ENCODE data around the gene MBD2. TPM values are rescaled to one million over a fixed set of nuclear protein-coding genes. Genes with fewer than 3 reads are reported as not detected.

The MBD2 gene
- total and polyA plus RNA-seq, 2 experiments from 2014 or later: 14.4 to 56.8 TPM

DNA sequence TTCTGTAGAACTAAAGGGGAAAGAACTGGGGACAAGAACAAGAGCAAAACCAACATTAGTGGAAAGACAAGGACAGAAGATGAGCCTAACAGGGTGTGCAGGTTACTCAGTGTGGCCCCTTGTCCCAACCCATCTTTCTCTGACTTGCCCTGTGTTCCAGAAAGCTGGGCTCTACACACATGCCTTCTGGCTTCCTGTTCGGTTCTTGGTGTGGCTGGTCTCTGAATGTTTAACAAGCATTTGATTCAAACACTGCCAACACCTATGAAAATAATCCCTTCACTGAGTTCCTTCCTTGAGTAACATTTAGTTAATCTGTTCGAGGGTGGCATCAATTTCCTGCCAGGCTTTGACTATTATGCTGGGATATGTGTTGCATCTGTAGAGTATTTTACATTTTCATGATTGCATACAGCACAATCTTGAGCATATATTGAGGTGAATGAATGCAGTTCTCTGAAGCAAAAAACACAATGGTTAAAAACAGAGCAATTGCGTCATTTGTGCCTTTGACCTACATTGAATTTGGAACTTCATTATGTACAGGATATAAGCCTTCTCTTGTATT, 83.3 kb downstream of the MBD2 start:
- no peak for TF ChIP-seq EZH2 (IDR thresholded peaks at IDR 0.05; ENCODE audit: borderline replicate concordance)
- TF ChIP-seq EZH2phosphoT487 (IDR thresholded peaks at IDR 0.05; ENCODE audit: low read depth, severe bottlenecking, unreplicated experiment): no peak
- TF ChIP-seq, protein P1, sequence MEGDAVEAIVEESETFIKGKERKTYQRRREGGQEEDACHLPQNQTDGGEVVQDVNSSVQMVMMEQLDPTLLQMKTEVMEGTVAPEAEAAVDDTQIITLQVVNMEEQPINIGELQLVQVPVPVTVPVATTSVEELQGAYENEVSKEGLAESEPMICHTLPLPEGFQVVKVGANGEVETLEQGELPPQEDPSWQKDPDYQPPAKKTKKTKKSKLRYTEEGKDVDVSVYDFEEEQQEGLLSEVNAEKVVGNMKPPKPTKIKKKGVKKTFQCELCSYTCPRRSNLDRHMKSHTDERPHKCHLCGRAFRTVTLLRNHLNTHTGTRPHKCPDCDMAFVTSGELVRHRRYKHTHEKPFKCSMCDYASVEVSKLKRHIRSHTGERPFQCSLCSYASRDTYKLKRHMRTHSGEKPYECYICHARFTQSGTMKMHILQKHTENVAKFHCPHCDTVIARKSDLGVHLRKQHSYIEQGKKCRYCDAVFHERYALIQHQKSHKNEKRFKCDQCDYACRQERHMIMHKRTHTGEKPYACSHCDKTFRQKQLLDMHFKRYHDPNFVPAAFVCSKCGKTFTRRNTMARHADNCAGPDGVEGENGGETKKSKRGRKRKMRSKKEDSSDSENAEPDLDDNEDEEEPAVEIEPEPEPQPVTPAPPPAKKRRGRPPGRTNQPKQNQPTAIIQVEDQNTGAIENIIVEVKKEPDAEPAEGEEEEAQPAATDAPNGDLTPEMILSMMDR (IDR thresholded peaks at IDR 0.05; ENCODE audit: poor library complexity): no peak
- Histone ChIP-seq H3K9me3 (ENCODE audit: low read depth) (peaks cover 8% of the 10 kb centered on the region), H3K79me2 (no peaks in the 10 kb centered on the region), H3K27ac (no peak overlapping the region), H3K4me3 (no peak overlapping the region), H3K4me2 (no peak overlapping the region), H3K27me3 (no peaks in the 10 kb centered on the region), H3K9me2 (replicated peaks; ENCODE audit: insufficient read depth) (no peaks in the 10 kb centered on the region), H2AFZ (no peak overlapping the region), H3K4me1 (ENCODE audit: insufficient read depth) (no peaks in the 10 kb centered on the region), H3K36me3 (replicated peaks; ENCODE audit: insufficient read depth, low read depth) (peaks cover 4% of the 10 kb centered on the region), H4K20me1 (ENCODE audit: insufficient read depth, poor library complexity, severe bottlenecking) (no peaks in the 10 kb centered on the region)
- DNase-seq (ENCODE audit: low spot score): no peak
- 89% methylated on average over 3 of the region's 3 CpGs for WGBS (ENCODE audit: low lambda C conversion rate, missing lambda C conversion rate)

GRCh38 chr18:54140641-54141040, 83.8 kb downstream of the MBD2 start:
- Histone ChIP-seq H3K9me2 (replicated peaks; ENCODE audit: insufficient read depth) (no peaks in the 10 kb centered on the region), H3K4me2 (no peak overlapping the region), H3K36me3 (replicated peaks; ENCODE audit: insufficient read depth, low read depth) (peaks cover 4% of the 10 kb centered on the region), H3K4me1 (ENCODE audit: insufficient read depth) (no peaks in the 10 kb centered on the region), H3K27me3 (no peaks in the 10 kb centered on the region), H4K20me1 (ENCODE audit: insufficient read depth, poor library complexity, severe bottlenecking) (no peaks in the 10 kb centered on the region), H2AFZ (no peak overlapping the region), H3K4me3 (no peak overlapping the region), H3K27ac (no peak overlapping the region), H3K9me3 (ENCODE audit: low read depth) (peaks cover 8% of the 10 kb centered on the region), H3K79me2 (no peaks in the 10 kb centered on the region)
- WGBS (ENCODE audit: low lambda C conversion rate, missing lambda C conversion rate): 49% methylated on average over 1 of the region's 1 CpG
- no peak for DNase-seq (ENCODE audit: low spot score)
- no peak for TF ChIP-seq EZH2phosphoT487 (IDR thresholded peaks at IDR 0.05; ENCODE audit: low read depth, severe bottlenecking, unreplicated experiment)
- no peak for TF ChIP-seq EZH2 (IDR thresholded peaks at IDR 0.05; ENCODE audit: borderline replicate concordance)
- TF ChIP-seq, protein P1 (IDR thresholded peaks at IDR 0.05; ENCODE audit: poor library complexity): no peak

DNA sequence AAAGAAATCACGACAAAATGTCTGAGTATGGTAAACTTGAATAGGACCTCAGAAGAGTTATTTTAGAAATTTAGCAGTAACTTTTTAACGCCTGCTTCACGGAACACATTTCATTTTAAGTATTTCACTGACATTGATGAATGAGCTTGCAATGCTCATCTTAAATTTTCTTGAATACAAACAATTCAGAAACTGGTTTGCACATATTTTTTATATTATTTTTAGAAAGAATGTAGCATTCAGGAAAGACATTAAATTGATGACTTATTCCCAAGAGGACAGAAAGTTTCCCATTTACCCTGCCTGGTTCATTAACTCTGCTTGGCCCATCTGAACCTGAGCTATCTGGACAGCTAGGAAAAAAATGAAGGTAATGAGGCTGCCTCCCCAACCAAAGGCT, 89.3 kb downstream of the MBD2 start:
- Histone ChIP-seq H3K9me3 (ENCODE audit: low read depth) (no peaks in the 10 kb centered on the region), H3K9me2 (replicated peaks; ENCODE audit: insufficient read depth) (no peaks in the 10 kb centered on the region), H3K79me2 (no peaks in the 10 kb centered on the region), H3K27me3 (no peaks in the 10 kb centered on the region), H3K27ac (no peak overlapping the region), H2AFZ (no peak overlapping the region), H3K4me1 (ENCODE audit: insufficient read depth) (no peaks in the 10 kb centered on the region), H3K4me3 (no peak overlapping the region), H3K4me2 (no peak overlapping the region), H3K36me3 (replicated peaks; ENCODE audit: insufficient read depth, low read depth) (no peaks in the 10 kb centered on the region), H4K20me1 (ENCODE audit: insufficient read depth, poor library complexity, severe bottlenecking) (no peaks in the 10 kb centered on the region)
- DNase-seq (ENCODE audit: low spot score): no peak
- TF ChIP-seq EZH2 (IDR thresholded peaks at IDR 0.05; ENCODE audit: borderline replicate concordance) (no peak), EZH2phosphoT487 (IDR thresholded peaks at IDR 0.05; ENCODE audit: low read depth, severe bottlenecking, unreplicated experiment) (no peak)
- TF ChIP-seq, protein P1 (IDR thresholded peaks at IDR 0.05; ENCODE audit: poor library complexity): no peak
- WGBS (ENCODE audit: low lambda C conversion rate, missing lambda C conversion rate): 95% methylated on average over 3 of the region's 3 CpGs

DNA sequence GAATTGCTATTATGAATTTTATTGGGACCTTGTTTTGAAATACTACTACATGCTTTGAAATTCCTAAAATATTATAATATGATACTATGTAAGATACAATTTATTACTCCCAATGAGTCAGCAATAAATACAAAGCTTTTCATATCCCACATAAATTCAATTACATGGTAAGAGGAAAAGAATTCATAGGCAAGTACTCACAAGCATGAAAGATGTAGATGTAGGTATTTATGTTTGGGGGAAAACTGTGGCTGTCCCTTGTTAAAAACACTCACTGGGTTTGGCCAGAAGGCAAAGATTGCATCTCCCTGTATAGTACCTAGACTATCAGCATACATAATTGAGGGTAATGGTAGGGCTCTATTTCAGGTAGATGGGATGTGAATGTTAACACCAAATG, 90.4 kb downstream of the MBD2 start:
- Histone ChIP-seq H4K20me1 (ENCODE audit: insufficient read depth, poor library complexity, severe bottlenecking) (no peaks in the 10 kb centered on the region), H3K79me2 (no peaks in the 10 kb centered on the region), H3K9me2 (replicated peaks; ENCODE audit: insufficient read depth) (no peaks in the 10 kb centered on the region), H3K27ac (no peak overlapping the region), H3K4me3 (no peak overlapping the region), H3K9me3 (ENCODE audit: low read depth) (no peaks in the 10 kb centered on the region), H3K36me3 (replicated peaks; ENCODE audit: insufficient read depth, low read depth) (no peaks in the 10 kb centered on the region), H2AFZ (no peak overlapping the region), H3K4me1 (ENCODE audit: insufficient read depth) (no peaks in the 10 kb centered on the region), H3K4me2 (no peak overlapping the region), H3K27me3 (no peaks in the 10 kb centered on the region)
- DNase-seq (ENCODE audit: low spot score): no peak
- TF ChIP-seq EZH2phosphoT487 (IDR thresholded peaks at IDR 0.05; ENCODE audit: low read depth, severe bottlenecking, unreplicated experiment) (no peak), EZH2 (IDR thresholded peaks at IDR 0.05; ENCODE audit: borderline replicate concordance) (no peak)
- TF ChIP-seq, protein P1 (IDR thresholded peaks at IDR 0.05; ENCODE audit: poor library complexity): no peak

Measured in hepatocyte (in vitro differentiated cells).